ENCODE results near the gene CHST4. TPM values are rescaled to one million over a fixed set of nuclear protein-coding genes. Genes with fewer than 3 reads are reported as not detected.

CHST4 gene
- polyA plus RNA-seq, 1 of the 3 experiments (the other 2 are of a cell fraction), result 0.08 TPM

DNA sequence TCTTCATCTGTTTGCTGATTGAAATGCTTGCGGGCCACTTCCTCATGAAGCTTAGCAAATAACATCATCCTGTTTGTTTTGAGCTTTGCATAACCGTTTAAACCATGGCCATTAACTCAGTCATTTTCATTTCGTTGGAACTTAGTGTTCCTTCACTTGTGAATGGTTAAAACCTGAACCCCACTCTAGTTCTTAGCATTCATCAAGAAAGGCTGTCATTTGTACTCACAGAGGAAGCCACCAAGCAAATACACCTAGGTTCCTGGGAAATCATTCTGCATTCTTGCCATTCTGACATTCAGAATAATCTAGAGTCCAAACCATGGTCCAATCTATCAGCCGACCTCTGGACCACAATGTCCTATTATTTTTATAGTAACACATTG, 59.1 kb downstream of the CHST4 start:
- H3K9me2 ChIP-seq, result no peaks in the 10 kb centered on the region
- 2% methylated on average over 4 of the region's 4 CpGs for WGBS (ENCODE audit: low lambda C conversion rate)
- ChIA-PET CTCF (interaction anchor here (1.1 to 4.2 kb wide), 2 partner anchors 26 to 173 kb away, joined by 3 to 23 read pairs; no protein-coding TSS in a partner anchor), POLR2A (no interaction called here)
- no peak overlapping the region for H3K9ac ChIP-seq
- no peaks in the 10 kb centered on the region; the same call in 1 of the 2 replicates for H3K27me3 ChIP-seq (ENCODE audit: insufficient read depth)
- no peak overlapping the region for H3K4me3 ChIP-seq (ENCODE audit: low read depth in 2 of 2, low read length in 1 of 2)
- no peaks in the 10 kb centered on the region for H3K4me1 ChIP-seq (ENCODE audit: control insufficient read depth in 1 of 2, insufficient read depth in 2 of 2, low read depth in 1 of 2, low read length in 1 of 2)
- no peaks in the 10 kb centered on the region for H3F3A ChIP-seq (replicated peaks; ENCODE audit: insufficient read depth)
- no peaks in the 10 kb centered on the region for H4K20me1 ChIP-seq (ENCODE audit: insufficient read depth)
- H3K79me2 ChIP-seq (ENCODE audit: insufficient read depth), result no peaks in the 10 kb centered on the region
- TF ChIP-seq TCF12 (IDR thresholded peaks at IDR 0.05), result no peak
- TF ChIP-seq, protein P1, sequence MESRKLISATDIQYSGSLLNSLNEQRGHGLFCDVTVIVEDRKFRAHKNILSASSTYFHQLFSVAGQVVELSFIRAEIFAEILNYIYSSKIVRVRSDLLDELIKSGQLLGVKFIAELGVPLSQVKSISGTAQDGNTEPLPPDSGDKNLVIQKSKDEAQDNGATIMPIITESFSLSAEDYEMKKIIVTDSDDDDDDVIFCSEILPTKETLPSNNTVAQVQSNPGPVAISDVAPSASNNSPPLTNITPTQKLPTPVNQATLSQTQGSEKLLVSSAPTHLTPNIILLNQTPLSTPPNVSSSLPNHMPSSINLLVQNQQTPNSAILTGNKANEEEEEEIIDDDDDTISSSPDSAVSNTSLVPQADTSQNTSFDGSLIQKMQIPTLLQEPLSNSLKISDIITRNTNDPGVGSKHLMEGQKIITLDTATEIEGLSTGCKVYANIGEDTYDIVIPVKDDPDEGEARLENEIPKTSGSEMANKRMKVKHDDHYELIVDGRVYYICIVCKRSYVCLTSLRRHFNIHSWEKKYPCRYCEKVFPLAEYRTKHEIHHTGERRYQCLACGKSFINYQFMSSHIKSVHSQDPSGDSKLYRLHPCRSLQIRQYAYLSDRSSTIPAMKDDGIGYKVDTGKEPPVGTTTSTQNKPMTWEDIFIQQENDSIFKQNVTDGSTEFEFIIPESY (IDR thresholded peaks at IDR 0.05; ENCODE audit: borderline replicate concordance, low read depth), result no peak
- TF ChIP-seq SMC3 (IDR thresholded peaks at IDR 0.05; ENCODE audit: low read depth, low read length), result no peak
- TF ChIP-seq GATA2 (CRISPR knock-in tag; IDR thresholded peaks at IDR 0.05), result no peak
- no peak for TF ChIP-seq MEF2A (IDR thresholded peaks at IDR 0.05; ENCODE audit: borderline replicate concordance, low read depth)
- no peak for DNase-seq
- no peaks in the 10 kb centered on the region for H3K36me3 ChIP-seq (replicated peaks in 1 of 2; ENCODE audit: control insufficient read depth in 1 of 2, insufficient read depth in 2 of 2, low read length in 1 of 2)
- no peaks in the 10 kb centered on the region for H3K9me3 ChIP-seq
- no peak overlapping the region for H3K4me2 ChIP-seq
- H3K27ac ChIP-seq (ENCODE audit: low read depth in 2 of 2, low read length in 1 of 2), result no peak overlapping the region
- H2AFZ ChIP-seq (ENCODE audit: low read depth), result no peak overlapping the region

Small RNA genes within 50 kb of the gene (small RNA-seq; reads per million reads assigned to genes)
- 0 reads per million in 7 experiments for gene RNU6-1061P

Other genes with a start within 250 kb of the CHST4 start
- 7.2 and 9.6 TPM in 2 replicates for gene CMTR2, start 237.0 kb upstream of the CHST4 start, polyA plus RNA-seq (2012; rRNA removed)
- gene CALB2, start 167.7 kb upstream of the CHST4 start, polyA plus RNA-seq (2012; rRNA removed), result 0.12 and 0.23 TPM in 2 replicates
- not detected in 2 replicates for gene TLE7, start 84.4 kb upstream of the CHST4 start, polyA plus RNA-seq (2012; rRNA removed)
- gene ZNF23, start 64.2 kb upstream of the CHST4 start, polyA plus RNA-seq (2012; rRNA removed), result 6.5 and 7.3 TPM in 2 replicates
- gene ZNF19, start 37.1 kb upstream of the CHST4 start, polyA plus RNA-seq (2012; rRNA removed), result 1.4 and 2.3 TPM in 2 replicates
- gene TAT, start 50.7 kb downstream of the CHST4 start, polyA plus RNA-seq (2012; rRNA removed), result not detected in 2 replicates
- gene MARVELD3, start 99.8 kb downstream of the CHST4 start, polyA plus RNA-seq (2012; rRNA removed), result not detected in 2 replicates
- 5.5 and 7.2 TPM in 2 replicates for gene PHLPP2, start 198.3 kb downstream of the CHST4 start, polyA plus RNA-seq (2012; rRNA removed)

Measured in SK-N-SH (cell line).